GM19351 (cell line): Measurements from ENCODE around the gene DMRT3.
"Not testable (repeated sequence)": the region's sequence is repeated elsewhere in the genome, so short reads cannot be mapped to it uniquely, and the experiment has no call there.

Experiments used
- ATAC-seq: cut with Tn5 transposase; IDR thresholded peaks from one replicate; pipeline ENCODE4 v1.9.1; 2021; ENCODE audit warnings: mild to moderate bottlenecking, moderate library complexity; ENCODE audit not compliant: unreplicated experiment

The DMRT3 gene

DNA sequence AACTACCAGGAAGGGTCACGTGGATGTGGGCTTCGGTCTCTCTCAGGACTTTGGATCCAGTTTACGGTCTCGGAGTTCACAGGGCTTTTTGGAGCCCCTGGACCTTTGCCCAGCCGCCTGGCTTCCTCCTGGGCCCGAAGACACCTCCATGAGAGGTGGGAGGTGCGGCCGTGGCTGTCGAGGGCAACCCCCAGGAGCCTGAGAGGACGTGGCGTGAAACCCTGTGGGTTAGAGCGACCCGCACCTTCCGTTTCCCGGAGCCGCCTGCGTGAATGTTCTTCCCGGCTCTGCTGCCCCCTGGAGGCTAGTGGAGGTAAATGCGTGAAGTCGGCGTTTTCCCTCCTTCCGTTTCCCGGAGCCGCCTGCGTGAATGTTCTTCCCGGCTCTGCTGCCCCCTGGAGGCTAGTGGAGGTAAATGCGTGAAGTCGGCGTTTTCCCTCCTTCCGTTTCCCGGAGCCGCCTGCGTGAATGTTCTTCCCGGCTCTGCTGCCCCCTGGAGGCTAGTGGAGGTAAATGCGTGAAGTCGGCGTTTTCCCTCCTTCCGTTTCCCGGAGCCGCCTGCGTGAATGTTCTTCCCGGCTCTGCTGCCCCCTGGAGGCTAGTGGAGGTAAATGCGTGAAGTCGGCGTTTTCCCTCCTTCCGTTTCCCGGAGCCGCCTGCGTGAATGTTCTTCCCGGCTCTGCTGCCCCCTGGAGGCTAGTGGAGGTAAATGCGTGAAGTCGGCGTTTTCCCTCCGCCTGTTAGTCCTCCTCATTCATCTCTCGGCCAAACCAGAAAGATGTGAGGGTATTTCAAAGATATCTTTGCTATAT, 22.1 kb downstream of the DMRT3 start:
- not testable (repeated sequence) for ATAC-seq

DNA sequence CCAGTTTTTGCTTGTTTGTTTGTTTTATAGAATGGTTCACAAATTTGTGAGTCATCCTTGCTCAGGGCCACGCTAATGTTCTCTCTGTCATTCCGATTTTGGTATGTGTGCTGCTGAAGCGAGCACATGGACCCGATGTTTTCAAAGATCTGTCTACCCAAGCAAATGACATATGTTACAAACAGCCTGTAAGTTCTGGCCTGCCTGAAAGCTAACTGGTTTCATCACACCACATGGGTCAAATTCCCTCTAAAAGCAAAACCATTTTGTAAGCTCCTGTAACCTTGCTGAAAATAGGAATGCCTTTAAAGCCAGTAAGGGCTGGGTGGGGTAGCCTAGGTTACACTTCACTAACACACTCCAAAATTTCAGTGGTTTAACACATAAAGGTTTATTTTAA, 25.4 kb downstream of the DMRT3 start:
- ATAC-seq = no peak

DNA sequence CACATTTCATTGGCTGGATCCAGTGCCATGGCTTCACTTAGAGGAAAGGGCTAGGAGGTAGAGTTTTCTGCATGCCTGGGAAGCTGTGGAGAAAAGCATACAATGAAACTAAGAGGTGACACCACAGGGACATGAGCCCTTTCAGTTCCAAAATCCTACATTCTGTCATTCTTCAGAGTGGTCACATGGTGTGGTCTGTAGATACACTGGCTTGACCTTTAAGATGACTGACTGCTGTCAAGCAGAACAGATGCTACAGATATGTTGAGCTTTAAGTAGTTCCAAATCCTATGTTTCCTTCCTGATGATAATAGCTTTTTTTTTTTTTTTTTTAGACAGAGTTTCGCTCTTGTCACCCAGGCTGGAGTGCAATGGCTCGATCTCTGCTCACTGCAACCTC, 26.2 kb downstream of the DMRT3 start:
- peak; percentile 53 for ATAC-seq

DNA sequence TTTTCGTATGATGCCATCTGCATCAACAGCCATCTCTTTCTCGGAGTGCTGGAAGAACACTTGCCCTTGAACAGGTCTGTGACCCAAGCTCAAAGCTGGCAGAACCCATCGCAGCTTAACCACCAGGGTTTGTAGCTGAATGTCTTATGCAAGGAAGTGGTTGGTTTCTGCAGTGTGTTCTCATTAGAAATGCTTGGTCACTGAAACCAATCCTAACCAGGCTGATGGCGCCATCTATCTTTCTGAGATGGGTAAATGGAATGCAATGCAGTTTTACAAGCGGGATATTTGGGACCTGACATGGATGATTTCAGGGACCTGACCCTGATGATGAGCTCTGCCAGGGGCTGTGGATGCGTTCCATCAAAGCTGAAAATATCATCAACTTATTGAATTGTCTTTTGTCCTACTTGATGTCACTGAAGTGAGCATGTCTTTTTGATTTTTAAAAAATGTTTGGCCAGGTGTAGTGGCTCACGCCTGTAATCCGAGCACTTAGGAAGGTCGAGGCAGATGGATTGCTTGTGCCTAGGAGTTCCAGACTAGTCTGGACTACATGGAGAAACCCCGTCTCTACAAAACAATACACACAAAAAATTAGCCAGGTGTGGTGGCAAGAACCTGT, 28.7 kb downstream of the DMRT3 start:
- ATAC-seq = peak; percentile 77

DNA sequence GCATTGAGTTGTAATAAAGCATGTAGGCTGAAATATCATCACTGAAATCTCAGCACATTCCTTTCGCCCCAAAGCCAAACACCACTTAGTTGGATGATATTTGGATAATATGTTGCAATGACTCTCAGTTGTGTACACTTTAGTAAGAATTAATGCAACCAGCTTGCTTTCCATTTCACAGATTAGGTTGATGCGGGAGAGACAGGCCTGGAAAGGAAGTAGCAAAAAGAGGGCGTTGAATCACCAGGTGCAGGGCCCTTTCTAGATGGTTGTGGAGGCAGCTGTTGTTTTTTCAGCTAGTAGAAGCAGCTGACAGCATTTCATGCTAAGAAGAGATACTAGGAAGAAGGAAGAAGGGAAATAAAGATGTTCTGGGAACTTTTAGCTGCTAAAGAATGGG, 30.9 kb downstream of the DMRT3 start:
- no peak for ATAC-seq

DNA sequence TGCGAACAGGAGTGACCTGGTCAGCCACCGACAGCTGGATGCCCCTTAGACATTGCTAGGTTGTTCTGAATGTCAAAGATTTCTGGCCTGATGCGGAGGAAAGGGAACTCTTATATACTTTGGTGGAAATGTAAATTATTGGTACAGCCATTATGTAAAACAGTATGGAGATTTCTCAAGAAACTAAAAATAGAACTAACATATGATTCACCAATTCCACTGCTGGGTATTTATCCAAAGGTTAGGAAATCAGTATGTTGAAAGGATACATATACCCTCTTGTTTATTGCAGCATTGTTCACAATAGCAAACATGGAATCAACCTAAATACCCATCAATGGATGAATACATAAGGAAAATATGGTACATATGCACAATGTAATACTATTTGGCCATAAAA, 31.8 kb downstream of the DMRT3 start:
- no peak for ATAC-seq

DNA sequence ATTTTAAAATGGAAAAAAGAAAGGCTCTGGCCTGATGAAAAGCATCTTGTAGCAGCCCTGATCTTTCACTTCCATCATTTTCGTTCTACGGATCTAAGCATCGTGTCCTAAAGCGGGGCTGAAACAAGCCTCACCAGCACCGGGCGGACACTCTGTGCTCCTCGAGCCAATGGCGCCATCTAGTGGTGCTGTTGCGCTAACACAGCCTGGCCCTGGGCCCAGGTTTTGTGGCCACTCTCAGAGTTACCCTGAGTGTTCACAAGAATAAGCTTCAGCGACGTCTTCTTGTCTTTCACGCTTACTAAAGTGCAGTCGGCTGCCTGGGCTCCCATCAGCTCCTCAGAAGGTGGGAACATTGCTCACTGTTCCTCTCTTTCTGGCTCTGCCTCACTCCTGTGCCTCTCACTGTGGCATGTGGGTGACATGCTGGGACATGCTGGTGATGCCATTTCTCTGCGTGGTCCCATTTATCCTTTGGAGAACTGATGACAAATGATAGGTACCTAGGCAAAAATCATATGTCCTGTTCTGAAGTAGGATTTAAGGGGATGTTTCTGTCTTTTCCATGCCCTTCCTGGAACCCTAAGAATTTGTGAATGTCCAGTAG, 32.7 kb downstream of the DMRT3 start:
- ATAC-seq = peak; percentile 93

DNA sequence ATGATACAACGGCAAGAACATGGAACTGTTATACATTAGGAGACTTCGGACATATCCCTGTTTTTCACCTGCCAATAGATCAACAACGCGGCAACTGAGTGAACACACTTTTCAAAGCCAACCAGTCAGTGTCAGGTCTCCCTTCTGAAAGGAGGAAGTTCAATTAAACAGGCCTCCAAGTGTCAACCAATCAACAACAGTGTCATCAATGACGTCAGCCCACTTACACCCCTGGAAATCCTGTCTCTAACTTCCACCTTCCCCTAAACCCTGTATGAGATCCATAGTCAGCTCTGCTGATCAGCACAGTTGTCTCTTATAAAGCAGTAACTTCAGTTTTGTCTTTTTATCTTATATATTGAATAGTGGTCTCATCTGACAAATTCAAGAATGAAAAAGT, 36.6 kb downstream of the DMRT3 start:
- no peak for ATAC-seq

DNA sequence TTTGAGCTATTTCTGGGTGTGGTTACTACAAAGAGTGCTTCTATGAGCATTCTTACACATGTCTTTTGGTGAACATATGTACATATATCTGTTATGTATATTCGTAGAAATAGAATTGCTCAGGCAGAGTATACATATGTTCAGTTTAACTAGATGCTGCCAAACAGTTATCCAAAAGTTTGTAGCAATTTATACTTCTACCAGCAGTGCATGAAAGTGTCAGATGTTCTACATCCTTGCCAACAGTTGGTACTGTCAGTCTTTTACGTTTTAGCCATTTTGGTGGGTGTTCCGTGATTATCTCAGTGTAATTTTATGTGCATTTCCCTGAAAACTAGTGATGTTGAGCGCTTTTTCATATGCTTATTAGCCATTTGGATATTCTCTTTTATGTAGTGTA, 37.8 kb downstream of the DMRT3 start:
- ATAC-seq = no peak

DNA sequence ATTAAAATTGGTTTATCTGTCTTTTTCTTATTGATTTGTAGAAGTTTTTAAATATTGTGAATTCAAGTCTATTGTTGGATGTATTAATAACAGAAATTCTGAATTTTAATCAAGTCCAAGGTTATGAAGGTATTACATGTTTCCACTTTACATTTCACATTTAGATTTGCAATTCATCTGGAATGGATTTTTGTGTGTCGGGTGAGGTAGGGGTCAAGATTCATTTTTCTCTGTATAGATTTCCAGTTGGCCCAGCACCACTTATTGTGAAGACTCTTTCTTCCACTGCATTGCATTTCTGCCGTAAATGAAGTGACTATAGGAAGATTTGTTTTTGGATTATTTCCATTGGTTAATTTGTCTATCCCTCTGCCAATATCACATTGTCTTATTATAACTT, 38.2 kb downstream of the DMRT3 start:
- ATAC-seq = no peak

DNA sequence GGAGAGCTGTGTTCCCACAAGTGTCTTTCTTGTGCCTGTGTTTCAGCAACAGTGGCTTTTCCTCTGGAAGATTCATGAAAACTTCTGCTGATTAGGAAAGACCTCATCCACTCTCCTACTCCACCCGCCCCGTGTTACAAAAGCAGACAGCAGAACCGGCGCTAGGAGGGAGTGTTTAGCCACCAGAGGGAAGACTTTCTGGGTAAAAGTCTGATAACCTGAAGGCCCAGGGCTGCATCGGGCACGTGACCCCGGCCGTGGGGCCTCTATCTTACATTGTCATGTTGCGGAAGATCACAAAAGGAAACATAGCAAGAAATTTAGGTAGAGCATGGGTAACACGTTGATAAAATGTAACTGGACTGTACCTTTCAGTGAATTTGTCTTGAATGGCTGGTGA, 41.7 kb downstream of the DMRT3 start:
- peak; percentile 59 for ATAC-seq

DNA sequence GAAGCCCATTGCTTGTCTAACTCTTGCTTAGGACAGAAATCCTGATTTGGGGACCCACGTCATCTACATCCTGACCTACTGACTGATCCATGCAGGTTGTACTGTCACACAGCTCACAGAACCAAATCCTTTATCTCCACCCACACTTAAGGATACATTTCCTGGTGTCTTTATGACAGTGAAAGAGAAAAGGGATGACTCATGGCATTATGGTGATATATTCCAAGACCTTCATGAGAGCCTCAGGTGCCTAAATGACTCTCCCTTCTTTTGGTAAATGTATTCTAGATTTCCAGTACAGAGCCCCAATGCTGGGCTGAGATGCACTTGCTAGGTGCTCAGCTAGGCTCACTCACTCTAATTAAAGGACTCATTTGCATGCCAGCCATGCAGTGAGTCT, 47.7 kb downstream of the DMRT3 start:
- ATAC-seq = no peak

DNA sequence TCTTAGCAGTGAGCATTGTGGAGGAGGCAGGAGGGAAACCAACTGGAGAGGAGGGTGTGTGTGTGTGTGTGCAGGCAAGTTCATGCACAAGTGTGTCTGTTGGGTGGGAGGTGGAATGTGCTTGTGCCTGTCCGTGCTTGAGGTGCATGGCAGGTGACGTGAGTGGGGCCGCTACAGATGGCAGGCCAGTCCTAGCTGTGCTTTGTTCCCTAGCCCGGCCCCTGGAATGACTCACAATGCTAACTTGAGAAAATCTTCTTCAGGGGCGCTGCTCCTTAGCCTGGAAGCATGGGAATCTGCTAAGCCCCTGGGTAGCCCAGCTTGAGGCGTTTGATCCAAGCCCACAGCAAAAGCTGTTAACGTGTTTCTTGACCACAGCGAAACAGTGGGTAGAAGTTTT, 48.7 kb downstream of the DMRT3 start:
- ATAC-seq = no peak

DNA sequence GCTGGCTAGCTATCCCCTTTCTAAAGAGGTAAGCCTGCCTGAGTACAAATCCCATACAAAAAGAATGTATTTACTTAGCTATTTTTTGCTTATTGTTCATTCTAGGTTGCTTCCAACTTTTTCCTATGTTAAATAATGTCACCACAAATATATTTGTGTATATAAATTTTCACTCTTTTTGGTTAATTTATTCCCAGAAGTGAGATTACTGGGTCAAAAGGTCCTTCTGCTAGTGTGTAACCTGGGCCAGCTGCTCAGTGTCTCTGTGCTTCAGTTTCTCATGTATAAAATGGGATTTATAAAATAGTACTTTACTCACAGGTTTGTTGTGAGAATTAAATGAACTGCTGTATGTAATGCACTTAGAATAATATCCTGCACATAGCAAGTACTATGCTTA, 49.8 kb downstream of the DMRT3 start:
- ATAC-seq = no peak

DNA sequence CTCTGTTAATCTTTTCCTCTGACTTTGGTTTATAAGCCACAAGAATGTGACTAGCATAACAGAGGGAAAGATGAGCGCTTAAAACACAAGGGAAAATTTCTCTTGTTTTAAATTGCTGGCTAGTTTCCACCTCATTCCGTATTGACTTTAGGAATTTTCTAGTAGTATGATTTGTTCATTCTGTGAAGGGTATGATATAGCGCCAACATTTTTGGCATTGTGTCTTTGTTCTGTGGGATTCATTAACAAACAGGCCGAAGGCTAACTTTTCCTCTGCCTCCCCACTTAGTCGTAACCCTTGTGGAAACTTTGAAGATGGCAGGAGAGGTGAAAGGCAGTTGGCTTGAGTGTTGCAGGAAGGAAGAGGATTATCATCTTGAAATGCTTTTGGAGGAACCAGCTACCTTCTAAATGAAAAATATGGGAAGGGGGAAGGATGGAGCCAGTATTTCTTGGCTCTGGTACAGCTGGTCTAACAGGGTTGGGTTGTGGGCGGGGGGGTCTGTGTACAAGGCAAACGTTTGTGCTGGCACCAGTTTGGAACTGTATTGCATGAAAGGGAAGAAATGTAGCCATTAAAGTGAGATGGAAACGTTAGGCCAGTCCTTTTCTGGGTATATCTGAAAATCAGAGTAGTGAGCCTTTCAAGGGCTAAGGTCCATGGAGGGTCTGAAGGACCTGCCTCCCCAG, 52.2 kb downstream of the DMRT3 start:
- ATAC-seq = no peak

DNA sequence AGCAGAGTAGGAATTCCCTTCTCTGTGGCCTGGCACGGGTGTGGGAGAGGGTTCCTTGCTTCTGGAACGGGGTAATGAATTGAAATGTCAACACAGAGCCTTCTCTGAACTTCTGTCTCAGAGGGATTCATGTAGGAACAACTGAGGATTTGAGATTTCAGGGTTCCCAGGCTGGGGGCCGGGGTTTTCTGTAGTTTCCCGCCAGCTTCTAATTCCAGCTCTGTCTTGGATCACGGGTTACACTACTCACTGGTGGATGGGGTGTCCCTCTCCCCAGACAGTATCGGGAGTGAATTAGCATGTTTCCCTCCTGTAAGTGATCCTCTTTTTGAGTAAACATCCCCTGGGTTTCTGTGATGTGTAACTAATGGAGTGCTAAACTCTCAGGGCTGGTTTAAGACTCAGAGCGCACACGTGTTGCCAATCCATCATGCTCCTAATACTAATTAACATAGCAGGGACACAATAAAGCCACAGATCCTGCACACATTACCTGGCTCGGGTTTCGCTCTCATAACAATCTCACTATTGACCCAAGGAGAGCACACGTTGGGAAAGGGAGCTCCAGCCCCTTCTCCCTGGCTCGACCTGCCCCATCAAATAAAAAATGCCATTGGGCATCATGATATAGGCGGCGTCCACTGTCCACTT, 55.6 kb downstream of the DMRT3 start:
- no peak for ATAC-seq

DNA sequence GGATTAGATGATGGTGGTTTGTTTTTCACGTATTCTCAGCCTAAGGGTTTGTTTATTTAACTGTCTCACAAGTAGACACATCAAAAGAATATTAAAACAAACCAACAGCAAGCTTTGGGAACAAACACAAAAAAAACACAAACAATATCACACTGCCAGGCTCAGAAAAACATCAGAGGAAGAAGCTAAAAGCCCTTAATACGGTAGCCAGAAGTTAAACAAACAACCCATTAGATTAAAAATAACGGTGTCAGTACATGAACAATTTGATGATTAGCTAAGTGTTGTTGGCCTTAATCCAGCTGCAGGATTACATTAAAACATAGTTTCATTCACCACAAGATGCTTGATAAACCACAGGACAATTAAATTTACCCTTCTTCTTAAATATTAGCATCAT, 57.8 kb downstream of the DMRT3 start:
- ATAC-seq = no peak

DNA sequence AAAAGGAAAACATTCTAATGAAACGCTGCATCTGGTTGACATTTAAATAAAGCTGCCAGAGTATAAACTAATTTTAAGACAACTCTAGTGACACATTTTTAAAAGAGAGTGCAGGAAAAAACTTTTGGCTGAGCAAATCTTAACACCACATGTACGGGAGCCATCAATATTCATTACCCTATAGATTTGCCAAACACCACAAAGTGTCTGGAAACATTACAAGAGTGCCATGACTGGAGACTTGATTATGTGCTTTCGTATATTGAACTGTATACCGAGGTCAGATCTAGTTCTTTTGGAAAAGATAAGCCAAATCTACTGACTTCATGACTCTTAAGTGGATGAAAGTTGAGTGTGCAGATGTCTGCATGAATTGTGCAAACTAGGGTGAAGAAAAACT, 63.1 kb downstream of the DMRT3 start:
- ATAC-seq = no peak
